SHP77 treated with DMSO at 0.1 percent for 48 hours (cell line): Measurements from ENCODE around the gene APOL6.
"Not testable (repeated sequence)": the region's sequence is repeated elsewhere in the genome, so short reads cannot be mapped to it uniquely, and the experiment has no call there.

Experiments used
- DNase-seq: peaks from one replicate; lab custom pipeline; 2025; lab: John Stamatoyannopoulos, UW

The APOL6 gene

DNA sequence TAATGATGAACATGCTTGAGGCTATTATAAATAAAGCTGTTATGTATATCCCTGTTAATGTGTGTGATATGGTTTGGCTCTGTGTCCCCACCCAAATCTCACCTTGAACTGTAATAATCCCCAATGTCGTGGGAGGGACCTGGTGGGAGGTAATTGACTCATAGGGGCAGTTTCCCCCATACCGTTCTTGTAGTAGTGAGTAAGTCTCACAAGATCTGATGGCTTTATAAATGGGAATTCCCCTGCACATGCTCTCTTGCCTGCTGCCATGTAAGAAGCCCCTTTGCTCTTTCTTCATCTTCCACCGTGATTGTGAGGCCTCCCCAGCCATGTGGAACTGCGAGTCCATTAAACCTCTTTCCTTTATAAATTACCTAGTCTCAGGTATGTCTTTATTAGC, 31.2 kb downstream of the APOL6 start:
- not testable (repeated sequence) for DNase-seq

DNA sequence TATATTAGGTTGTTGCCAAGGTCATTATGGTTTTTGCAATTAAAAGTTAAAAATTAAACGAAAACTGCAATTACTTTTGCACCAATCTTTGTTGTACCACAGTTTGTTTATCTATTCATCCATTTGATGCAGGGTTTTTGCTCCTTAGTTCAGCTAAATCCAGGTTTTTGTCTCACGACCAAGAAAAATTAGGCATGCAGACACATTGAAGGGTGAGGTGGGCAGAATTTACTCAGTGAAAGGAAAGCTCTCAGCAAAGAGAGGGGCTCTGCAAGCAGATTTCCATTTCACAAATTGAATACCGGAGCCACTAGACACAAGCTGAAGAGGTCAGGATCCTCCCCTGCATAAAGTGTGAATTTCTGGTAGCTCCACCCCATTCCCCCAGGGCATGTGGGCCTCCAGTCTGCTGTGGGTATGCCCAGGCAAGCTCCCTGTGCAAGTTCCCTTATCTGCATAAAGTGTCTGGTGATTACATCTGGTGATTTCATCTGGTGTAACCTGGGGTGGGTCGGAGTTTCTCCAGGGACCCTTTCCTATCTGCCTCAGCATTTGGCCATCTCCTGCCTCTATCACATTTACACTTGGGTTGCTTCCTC, 33.3 kb downstream of the APOL6 start:
- no peak for DNase-seq

GRCh38 chr22:35683560-35683959, 35.3 kb downstream of the APOL6 start:
- DNase-seq, result no peak

GRCh38 chr22:35684270-35684700, 36.0 kb downstream of the APOL6 start:
- DNase-seq, result peak; percentile 10

- DNase-seq, result no peak
These were observed 36.5 kb downstream of the APOL6 start for GRCh38 chr22:35684732-35685131.

DNA sequence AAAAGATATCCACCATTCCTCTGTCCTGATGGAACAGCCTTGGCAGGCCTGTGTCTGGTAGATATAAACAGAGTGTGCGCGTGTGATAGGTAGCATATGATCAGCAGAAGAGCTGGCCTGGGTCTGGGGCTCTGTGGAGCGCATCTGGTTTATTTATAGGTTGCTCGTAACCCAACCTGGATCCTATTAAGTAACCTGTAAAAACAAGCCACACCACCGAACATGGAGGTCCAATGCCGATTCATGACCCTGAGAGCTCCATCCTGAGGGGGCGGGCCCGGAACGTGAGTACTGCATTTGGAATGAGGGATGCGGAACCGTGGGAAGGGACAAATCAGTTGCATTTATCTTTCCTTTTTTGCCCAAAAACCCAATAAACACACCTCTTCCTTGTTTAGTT, 37.5 kb downstream of the APOL6 start:
- no peak for DNase-seq

- DNase-seq, result no peak
These were observed 38.1 kb downstream of the APOL6 start for GRCh38 chr22:35686298-35686697.

DNA sequence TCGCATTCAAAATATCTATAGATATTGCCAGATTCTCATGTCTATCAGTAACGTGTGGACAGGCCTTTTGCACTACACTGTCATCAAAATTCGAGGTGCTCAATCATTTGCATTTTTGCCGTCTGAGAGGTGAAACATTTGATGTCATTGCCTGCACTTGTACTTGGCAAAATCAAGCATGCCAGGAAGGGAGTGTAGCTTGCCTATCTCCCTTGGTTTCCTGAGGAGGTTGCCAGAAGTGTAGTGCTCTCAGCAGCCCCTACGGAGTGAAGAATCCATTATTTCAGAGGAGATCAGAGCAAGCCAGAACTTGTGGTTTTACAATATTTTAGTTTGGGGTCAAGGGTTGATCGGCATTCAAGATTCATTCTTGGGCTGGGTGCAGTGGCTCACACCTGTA, 39.2 kb downstream of the APOL6 start:
- no peak for DNase-seq

GRCh38 chr22:35688913-35689675, 40.8 kb downstream of the APOL6 start:
- DNase-seq, result no peak

DNA sequence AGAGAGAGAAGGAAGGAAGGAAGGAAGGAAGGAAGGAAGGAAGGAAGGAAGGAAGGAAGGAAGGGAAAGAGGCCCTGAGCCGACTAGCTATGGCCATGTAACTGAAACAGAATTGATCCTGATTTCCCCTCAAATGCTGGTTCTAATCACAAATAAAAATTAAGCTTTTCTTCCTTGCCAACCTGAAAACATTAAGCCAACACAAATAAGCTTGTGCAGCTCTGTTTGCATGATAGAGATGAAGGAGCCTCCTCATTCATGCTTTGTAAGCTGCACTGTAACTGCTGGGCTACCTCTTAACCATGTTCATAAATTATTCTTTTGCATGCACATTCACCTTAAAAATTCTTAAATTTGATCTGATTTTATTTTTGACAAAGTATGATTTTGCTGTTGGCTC, 41.8 kb downstream of the APOL6 start:
- DNase-seq, result no peak

DNA sequence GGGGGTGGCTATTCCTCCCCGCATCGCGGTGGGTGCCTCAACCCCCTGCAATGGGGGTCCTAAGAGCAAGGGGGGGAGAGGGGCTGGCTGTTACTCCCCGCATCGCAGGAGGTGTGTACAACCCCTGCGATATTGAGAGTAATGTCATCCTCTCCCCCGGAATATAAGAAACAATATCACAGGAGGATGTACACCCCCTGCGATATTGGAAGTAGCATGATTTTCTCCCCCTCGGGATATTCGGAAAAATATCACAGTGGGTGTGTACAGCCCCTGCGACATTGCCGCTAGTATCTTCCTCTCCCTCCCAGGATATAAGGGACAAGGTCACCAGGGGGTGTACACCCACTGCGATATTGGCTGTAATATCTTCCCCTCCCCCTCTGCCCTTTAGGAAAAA, 47.0 kb downstream of the APOL6 start:
- DNase-seq, result no peak

DNA sequence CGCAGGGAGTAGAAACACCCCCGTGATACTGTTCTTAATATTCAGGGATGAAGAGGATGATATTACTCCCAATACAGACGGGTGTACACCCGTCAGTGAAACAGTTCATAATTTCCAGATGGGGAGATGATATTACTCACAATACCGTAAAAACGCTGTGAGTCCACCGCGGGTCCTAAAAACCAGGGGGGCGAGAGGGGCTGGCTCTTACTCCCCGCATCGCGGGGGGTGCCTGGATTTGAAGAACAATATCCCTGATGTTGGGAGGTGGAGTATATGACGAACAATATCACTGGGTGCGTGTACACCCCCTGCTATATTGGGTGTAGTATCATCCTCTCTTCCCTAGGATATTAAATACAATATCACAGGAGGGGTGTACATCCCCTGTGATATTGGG, 48.9 kb downstream of the APOL6 start:
- no peak for DNase-seq

- not testable (repeated sequence) for DNase-seq
These were observed 51.6 kb downstream of the APOL6 start for GRCh38 chr22:35699852-35700251.

- no peak for DNase-seq
These were observed 55.8 kb downstream of the APOL6 start for GRCh38 chr22:35703861-35704584.

- DNase-seq, result no peak
These were observed 56.9 kb downstream of the APOL6 start for GRCh38 chr22:35705141-35705540.

- DNase-seq, result no peak
These were observed 60.2 kb downstream of the APOL6 start for GRCh38 chr22:35708453-35708852.

GRCh38 chr22:35708917-35709316, 60.7 kb downstream of the APOL6 start:
- DNase-seq, result no peak

DNA sequence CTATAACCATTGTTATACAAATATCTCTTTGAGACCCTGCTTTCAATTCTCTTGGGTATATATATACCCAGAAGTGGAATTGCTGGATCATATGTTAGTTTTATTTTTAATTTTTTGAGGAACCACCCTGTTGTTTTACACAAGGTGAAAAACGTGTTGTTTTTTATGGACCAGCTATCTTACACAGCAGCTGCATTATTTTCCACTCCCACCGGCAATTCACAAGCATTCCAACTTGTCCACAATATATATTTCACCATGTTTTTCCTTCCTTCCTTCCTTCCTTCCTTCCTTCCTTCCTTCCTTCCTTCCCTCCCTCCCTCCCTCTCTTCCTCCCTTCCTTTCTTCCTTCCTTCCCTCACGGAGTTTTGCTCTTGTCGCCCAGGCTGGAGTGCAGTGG, 63.1 kb downstream of the APOL6 start:
- DNase-seq, result no peak

GRCh38 chr22:35712672-35713071, 64.4 kb downstream of the APOL6 start:
- DNase-seq, result no peak

DNA sequence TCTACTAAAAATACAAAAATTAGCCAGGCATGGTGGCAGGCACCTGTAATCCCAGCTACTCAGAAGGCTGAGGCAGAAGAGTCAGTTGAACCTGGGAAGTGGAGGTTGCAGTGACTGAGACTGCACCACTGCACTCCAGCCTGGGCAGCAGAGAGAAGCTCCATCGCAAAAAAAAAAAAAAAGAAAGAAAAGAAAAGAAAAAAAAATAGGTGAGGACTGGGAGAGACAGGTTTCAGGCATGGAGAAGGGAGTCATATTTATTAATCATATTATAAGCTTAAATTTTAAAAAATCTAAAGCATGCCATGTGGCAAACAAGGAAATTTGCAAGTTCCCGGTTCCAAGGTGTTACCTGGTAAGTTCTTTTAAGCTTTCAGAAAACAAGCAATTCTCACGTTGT, 69.3 kb downstream of the APOL6 start, which contains the start of gene APOL5:
Gene APOL5, plus strand, starts transcription at position 301 of the 400 bp plus-strand sequence. Its CDS starts 0 bp downstream, at position 301.
- DNase-seq, result no peak
